GM12874 (cell line): Measurements from ENCODE around the gene SIRPD.

Experiments used
- TF ChIP-seq, protein P1 (sequence below): IDR thresholded peaks from 2 replicates; pipeline ENCODE4 v1.5.1; 2011; ENCODE audit warnings: low read depth, mild to moderate bottlenecking, control low read depth, low read length, moderate library complexity; ENCODE audit not compliant: insufficient read depth

SIRPD gene

DNA sequence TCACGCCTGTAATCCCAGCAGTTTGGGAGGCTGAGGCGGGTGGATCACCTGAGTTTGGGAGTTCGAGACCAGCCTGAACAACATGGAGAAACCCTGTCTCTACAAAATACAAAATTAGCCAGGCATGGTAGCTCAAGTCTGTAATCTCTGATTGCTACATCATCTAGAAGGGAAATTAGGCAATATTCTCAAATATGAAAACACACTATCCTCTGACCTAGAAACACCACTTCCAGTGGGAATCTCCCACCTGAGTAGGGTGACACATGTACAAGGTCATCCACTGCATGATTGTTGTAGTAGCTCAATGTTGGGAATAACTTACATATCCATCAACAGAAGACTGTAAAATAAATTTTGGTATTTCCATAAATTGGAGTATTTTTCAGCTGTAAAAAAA is 19.1 kb upstream of the SIRPD start:
- TF ChIP-seq, protein P1, sequence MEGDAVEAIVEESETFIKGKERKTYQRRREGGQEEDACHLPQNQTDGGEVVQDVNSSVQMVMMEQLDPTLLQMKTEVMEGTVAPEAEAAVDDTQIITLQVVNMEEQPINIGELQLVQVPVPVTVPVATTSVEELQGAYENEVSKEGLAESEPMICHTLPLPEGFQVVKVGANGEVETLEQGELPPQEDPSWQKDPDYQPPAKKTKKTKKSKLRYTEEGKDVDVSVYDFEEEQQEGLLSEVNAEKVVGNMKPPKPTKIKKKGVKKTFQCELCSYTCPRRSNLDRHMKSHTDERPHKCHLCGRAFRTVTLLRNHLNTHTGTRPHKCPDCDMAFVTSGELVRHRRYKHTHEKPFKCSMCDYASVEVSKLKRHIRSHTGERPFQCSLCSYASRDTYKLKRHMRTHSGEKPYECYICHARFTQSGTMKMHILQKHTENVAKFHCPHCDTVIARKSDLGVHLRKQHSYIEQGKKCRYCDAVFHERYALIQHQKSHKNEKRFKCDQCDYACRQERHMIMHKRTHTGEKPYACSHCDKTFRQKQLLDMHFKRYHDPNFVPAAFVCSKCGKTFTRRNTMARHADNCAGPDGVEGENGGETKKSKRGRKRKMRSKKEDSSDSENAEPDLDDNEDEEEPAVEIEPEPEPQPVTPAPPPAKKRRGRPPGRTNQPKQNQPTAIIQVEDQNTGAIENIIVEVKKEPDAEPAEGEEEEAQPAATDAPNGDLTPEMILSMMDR = no peak

- TF ChIP-seq, protein P1 = no peak
Observed at GRCh38 chr20:1569415-1569881, 11.9 kb upstream of the SIRPD start.

GRCh38 chr20:1568163-1568490 is 10.6 kb upstream of the SIRPD start:
- TF ChIP-seq, protein P1 = no peak

DNA sequence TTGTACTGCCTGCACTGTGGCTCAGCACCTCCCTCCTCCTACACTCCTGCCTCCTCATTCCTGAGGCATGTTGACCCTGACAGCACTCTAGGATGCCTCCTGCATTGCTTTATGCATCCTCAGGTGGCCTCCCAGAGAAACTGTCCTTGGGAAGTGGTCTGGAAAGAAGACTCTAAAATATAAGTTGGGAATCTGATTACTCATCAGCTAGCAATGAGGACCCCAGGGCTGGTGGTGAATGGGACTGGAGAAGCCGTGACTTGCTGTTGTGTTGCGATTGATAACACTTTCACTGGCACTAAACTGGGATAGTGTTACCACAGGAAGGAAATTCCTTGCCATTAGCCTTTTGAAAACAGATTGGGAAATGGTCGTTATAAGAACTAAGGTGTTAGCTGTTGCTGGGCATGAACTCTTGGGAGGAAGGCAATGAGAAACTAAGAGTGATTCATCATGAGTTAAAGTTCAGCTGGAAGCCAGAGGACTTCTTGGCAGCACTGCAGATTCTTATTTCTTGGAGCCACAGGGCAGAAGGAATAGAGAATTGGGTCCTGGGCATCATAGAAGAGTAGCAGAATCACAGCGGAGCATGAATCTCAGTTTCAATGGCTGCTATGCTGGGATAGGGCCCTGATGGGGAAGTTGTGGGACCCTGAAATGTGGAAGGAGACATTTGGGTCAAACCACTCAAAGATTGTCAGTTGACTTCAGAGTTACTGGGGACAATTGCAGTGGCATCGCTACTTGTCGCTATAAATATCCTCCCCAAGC is 10.1 kb upstream of the SIRPD start:
- TF ChIP-seq, protein P1 = no peak

GRCh38 chr20:1566701-1567100 is 9.2 kb upstream of the SIRPD start:
- TF ChIP-seq, protein P1 = no peak

GRCh38 chr20:1565461-1565860 is 8.0 kb upstream of the SIRPD start:
- TF ChIP-seq, protein P1 = no peak

DNA sequence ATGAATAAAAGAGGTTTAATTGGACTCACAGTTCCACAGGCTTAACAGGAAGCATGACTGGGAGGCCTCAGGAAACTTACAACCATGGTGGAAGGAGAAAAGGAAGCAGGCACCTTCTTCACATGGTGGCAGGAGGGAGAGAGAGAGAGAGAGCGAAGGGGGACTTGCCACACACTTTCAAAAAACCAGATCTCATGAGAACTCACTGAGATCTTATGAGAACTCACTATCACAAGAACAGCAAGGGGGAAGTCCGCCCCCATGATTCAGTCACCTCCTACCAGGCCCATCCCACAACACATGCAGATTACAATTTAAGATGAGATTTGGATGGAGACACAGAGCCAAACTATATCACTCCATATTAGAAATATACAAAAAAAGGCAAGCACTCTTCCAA is 6.1 kb upstream of the SIRPD start:
- TF ChIP-seq, protein P1 = no peak
